ENCODE data around the gene CYP51A1.

DNA sequence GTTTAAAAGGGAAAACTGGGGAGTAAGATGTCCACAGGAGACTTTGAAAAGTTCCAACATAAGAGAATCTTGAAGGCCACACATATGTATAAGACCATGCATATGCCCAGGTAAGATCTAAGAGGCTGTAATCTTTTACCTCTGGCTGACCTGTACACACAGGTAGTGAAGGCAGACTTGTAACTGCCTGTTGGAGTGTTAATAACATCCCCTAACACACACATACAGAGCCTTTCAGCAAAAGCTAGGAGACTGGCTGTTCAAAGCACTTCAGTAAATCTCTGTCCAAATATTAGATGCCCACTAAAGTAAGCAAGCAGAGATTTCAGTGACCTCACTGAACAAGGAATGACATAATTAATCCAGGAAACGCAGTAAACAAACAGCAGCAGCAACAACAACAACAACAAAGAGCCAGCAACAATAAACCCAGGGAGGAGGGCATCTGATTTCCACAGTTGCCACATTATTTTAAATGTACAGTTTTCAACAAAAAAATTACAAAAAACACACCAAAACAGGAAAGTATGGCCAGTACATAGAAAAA lies 15.0 kb downstream of the CYP51A1 start:
- TF ChIP-seq, protein P1, sequence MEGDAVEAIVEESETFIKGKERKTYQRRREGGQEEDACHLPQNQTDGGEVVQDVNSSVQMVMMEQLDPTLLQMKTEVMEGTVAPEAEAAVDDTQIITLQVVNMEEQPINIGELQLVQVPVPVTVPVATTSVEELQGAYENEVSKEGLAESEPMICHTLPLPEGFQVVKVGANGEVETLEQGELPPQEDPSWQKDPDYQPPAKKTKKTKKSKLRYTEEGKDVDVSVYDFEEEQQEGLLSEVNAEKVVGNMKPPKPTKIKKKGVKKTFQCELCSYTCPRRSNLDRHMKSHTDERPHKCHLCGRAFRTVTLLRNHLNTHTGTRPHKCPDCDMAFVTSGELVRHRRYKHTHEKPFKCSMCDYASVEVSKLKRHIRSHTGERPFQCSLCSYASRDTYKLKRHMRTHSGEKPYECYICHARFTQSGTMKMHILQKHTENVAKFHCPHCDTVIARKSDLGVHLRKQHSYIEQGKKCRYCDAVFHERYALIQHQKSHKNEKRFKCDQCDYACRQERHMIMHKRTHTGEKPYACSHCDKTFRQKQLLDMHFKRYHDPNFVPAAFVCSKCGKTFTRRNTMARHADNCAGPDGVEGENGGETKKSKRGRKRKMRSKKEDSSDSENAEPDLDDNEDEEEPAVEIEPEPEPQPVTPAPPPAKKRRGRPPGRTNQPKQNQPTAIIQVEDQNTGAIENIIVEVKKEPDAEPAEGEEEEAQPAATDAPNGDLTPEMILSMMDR (conservative IDR thresholded peaks at IDR 0.05; ENCODE audit: low read length): no peak
- TF ChIP-seq EZH2phosphoT487 (IDR thresholded peaks at IDR 0.05; ENCODE audit: borderline replicate concordance, low read depth, low read length): no peak
